Pancreas (tissue), 10 donors: Measurements from ENCODE around the gene CUEDC2. TPM values are rescaled to one million over a fixed set of nuclear protein-coding genes. Genes with fewer than 3 reads are reported as not detected.
A peak's percentile ranks its signal among the peaks of the same experiment; 100 is the strongest.

Source experiments
- ATAC-seq, 4 donors: fragments of 200-7000 bp; cut with Tn5 transposase; one replicate each; pipeline versions ENCODE4 v1.8.0 to v1.9.1; 2020; ENCODE audit warnings: mild to moderate bottlenecking in 4 of 4, moderate library complexity in 4 of 4
- DNase-seq, 6 donors: peaks; one replicate each; pipeline ENCODE4 v3.0.0-alpha.2; 2020
- FAIRE-seq: peaks from 2 replicates; lab custom pipeline; 2012; peaks lifted over from hg19 to GRCh38; lab: Jason Lieb, UNC
- H3K27ac ChIP-seq, 4 donors: fragments of 200-600 bp; sonication (generic); 1 replicate in 3 of 4; 2 replicates in 1 of 4; pipeline versions ENCODE4 v1.5.0 to v1.8.0; 2020
- H3K27me3 ChIP-seq, 4 donors: fragments of 200-600 bp; one replicate each; pipeline ENCODE4 v1.8.0; 2021
- H3K36me3 ChIP-seq, 3 donors: fragments of 200-600 bp; sonication (generic) in 1 of 3; one replicate each; pipeline versions ENCODE4 v1.5.0 to v1.8.0; 2020 to 2021
- H3K4me1 ChIP-seq, 3 donors: fragments of 200-600 bp; one replicate each; pipeline ENCODE4 v1.8.0; 2021
- H3K4me3 ChIP-seq, 4 donors: fragments of 200-600 bp; sonication (generic) in 2 of 4; one replicate each; pipeline versions ENCODE4 v1.5.0 to v1.8.0; 2020 to 2021
- H3K9me3 ChIP-seq, 4 donors: fragments of 200-600 bp; one replicate each; pipeline ENCODE4 v1.8.0; 2021
- WGBS, 2 donors: extraction: QIAGEN DNeasy Blood & Tissue Kit; methylation state at CpG; one replicate each; pipeline ENCODE4 v1.1.7; 2013; 5-methylcytosine and 5-hydroxymethylcytosine counted together
- intact Hi-C, 3 donors: fragments of 100-400 bp; cut with DNase I; formaldehyde crosslinking; loops; one replicate each; pipeline versions ENCODE4 v1.11.1 to v1.14.2; 2022
- polyA plus RNA-seq, 2 donors: library from polyadenylated mRNA; stranded (reverse); fragments of 200-250 nt; gene quantifications; one replicate each; pipeline ENCODE4 v1.2.3, GENCODE V29; 2013
- total RNA-seq, 6 donors: library from RNA; stranded (reverse); fragmentation: NEBNext Ultra II Directional in 4 of 6; extraction: Animal tissue kit (Norgen Biotek cat#: 25700) in 4 of 6; gene quantifications; one replicate each; pipeline versions ENCODE4 v1.2.1 to v1.2.4, GENCODE V29; 2021 to 2023
- TF ChIP-seq, protein P1 (sequence below), 4 donors: fragments of 200-600 bp; sonication (generic) in 3 of 4; IDR thresholded peaks; one replicate each; pipeline versions ENCODE4 v1.5.0 to v1.8.0; 2021; ENCODE audit warnings: antibody characterized with exemption in 4 of 4
- donor health status: healthy with polysubstance abuse.
- donor health status: DM: no; HTN: no; CAD: no; lungs with moderate emphysema.
- donor health status: DM: no; HTN: no; CAD: no.
- donor health status: control.
- donor health status: control.
- donor health status: Bipolar disorder and iron deficiency.
- donor health status: DM: yes; HTN: yes; CAD: no.
- donor health status: DM: no; HTN: no; CAD: no.
- donor health status: DM: no; HTN: no; CAD: no.
- donor health status: DM: yes; HTN: yes; CAD: no.

Gene CUEDC2
- total and polyA plus RNA-seq, 8 donors: 18.9 to 51.5 (median 21.2) TPM

DNA sequence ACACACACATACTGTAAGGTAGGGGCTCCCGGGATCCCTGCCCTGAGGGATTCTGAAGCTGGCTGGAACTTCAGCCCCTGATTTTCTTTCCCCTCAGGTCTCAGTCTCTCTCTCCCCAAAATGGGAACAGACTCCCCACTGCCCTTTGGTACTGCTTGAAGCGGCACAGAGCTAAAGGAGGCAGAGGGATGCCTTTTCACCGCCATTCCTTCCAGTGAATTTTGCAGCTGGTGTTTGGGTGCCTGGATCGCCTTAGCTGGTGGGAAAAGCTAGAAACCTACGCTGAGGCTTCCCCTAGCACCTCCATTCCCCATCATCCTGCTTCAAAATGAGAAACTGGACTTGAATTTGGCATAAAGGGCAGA, 2.7 kb upstream of the CUEDC2 start:
- Histone ChIP-seq H3K36me3 (no peaks in the 10 kb centered on the region), H3K4me3 (no peak overlapping the region), H3K27ac (peak overlapping the region in 1 of 4 donors; percentile 8), H3K9me3 (no peaks in the 10 kb centered on the region), H3K4me1 (peaks cover 0 to 6% (median 0%) of the 10 kb centered on the region in 3 donors), H3K27me3 (no peaks in the 10 kb centered on the region)
- 54 to 57% methylated on average over 5 of the region's 5 CpGs for WGBS, 2 donors
- intact Hi-C loops: no loop called here
- no peak for ATAC-seq
- TF ChIP-seq, protein P1, sequence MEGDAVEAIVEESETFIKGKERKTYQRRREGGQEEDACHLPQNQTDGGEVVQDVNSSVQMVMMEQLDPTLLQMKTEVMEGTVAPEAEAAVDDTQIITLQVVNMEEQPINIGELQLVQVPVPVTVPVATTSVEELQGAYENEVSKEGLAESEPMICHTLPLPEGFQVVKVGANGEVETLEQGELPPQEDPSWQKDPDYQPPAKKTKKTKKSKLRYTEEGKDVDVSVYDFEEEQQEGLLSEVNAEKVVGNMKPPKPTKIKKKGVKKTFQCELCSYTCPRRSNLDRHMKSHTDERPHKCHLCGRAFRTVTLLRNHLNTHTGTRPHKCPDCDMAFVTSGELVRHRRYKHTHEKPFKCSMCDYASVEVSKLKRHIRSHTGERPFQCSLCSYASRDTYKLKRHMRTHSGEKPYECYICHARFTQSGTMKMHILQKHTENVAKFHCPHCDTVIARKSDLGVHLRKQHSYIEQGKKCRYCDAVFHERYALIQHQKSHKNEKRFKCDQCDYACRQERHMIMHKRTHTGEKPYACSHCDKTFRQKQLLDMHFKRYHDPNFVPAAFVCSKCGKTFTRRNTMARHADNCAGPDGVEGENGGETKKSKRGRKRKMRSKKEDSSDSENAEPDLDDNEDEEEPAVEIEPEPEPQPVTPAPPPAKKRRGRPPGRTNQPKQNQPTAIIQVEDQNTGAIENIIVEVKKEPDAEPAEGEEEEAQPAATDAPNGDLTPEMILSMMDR (IDR thresholded peaks at IDR 0.05): no peak
- no peak for FAIRE-seq
- DNase-seq: no peak

- TF ChIP-seq, protein P1 (IDR thresholded peaks at IDR 0.05): no peak
- Histone ChIP-seq H3K27me3 (no peaks in the 10 kb centered on the region), H3K27ac (peak overlapping the region in 1 of 4 donors; percentile 12), H3K4me3 (no peak overlapping the region), H3K9me3 (no peaks in the 10 kb centered on the region), H3K4me1 (peaks cover 0 to 6% (median 0%) of the 10 kb centered on the region in 3 donors), H3K36me3 (no peaks in the 10 kb centered on the region)
- WGBS, 2 donors: 33 to 37% methylated on average over 9 of the region's 9 CpGs
- peak in 2 of 4 donors; percentile 2 to 7 for ATAC-seq
- FAIRE-seq: no peak
- DNase-seq: no peak
- intact Hi-C loops: no loop called here
Measured at GRCh38 chr10:102434394-102435132, 2.2 kb upstream of the CUEDC2 start.

GRCh38 chr10:102433619-102434046, 1.3 kb upstream of the CUEDC2 start:
- peak in 1 of 4 donors; percentile 2 for ATAC-seq
- peak in 1 of 6 donors; percentile 33 for DNase-seq

DNA sequence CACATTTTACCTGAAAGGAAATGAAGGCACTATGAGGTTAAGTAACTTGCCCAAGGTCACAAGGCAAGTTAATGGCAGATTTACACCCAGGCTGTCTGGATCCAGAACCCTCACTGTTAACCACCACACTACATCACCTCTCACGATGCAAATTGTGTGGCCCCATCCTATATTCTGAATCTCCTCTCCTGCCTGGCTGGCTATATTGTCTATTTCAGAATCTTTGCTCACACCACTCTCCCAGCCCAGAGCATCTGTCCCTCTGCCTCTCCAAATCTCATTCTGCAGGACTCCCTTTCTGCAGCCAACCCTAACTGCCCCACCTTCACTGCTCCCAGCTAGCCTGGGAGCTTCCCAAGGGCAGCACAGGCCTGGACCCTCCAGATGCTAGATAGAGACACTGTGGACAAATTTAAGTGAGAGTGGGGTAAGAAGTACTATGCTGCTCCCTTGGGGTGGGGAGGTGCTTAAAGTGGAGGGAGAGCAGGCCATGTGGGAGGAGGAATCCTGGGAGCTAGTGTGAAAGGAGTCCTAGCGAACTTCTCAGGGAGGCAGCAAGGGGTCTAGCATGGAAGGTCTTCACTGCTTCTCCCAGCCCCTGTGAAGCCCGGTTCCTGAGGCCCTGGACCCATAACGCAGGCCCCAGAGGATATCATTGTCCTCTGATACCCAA, 786 bp downstream of the CUEDC2 start:
- peak; percentile 9 to 35 (median 12) for ATAC-seq

More at GRCh38 chr10:102433619-102434046, 1.3 kb upstream of the CUEDC2 start:
- Histone ChIP-seq H3K36me3 (no peaks in the 10 kb centered on the region), H3K4me3 (no peak overlapping the region), H3K27me3 (no peaks in the 10 kb centered on the region), H3K27ac (no peak overlapping the region), H3K9me3 (no peaks in the 10 kb centered on the region), H3K4me1 (peaks cover 0 to 6% (median 0%) of the 10 kb centered on the region in 3 donors)
- TF ChIP-seq, protein P1 (IDR thresholded peaks at IDR 0.05): no peak
- 53 to 56% methylated on average over 5 of the region's 5 CpGs for WGBS, 2 donors
- FAIRE-seq: no peak
- intact Hi-C loops: no loop called here

More for the DNA sequence above, 786 bp downstream of the CUEDC2 start:
- Histone ChIP-seq H3K27me3 (no peaks in the 10 kb centered on the region), H3K4me1 (peaks cover 0 to 6% (median 0%) of the 10 kb centered on the region in 3 donors), H3K36me3 (no peaks in the 10 kb centered on the region), H3K9me3 (no peaks in the 10 kb centered on the region), H3K4me3 (peak overlapping the region; percentile 72 to 95 (median 84)), H3K27ac (peak overlapping the region in 3 of 4 donors; percentile 48 to 65 (median 58))
- no peak for DNase-seq
- FAIRE-seq: no peak
- WGBS, 2 donors: 13 to 21% methylated on average over 4 of the region's 4 CpGs
- intact Hi-C loops: no loop called here
- TF ChIP-seq, protein P1 (IDR thresholded peaks at IDR 0.05): no peak
